Mesangial cell (primary cell): ENCODE measurements around the gene LEKR1. TPM values are rescaled to one million over a fixed set of nuclear protein-coding genes. Genes with fewer than 3 reads are reported as not detected.

Experiments
- total RNA-seq: library from RNA; depleted of rRNA; stranded (reverse); fragments of >200 nt; gene quantifications from 2 replicates; pipeline ENCODE4 v1.2.3, GENCODE V29; 2015

Gene LEKR1
- 0.38 and 0.65 TPM in 2 replicates for total RNA-seq

DNA sequence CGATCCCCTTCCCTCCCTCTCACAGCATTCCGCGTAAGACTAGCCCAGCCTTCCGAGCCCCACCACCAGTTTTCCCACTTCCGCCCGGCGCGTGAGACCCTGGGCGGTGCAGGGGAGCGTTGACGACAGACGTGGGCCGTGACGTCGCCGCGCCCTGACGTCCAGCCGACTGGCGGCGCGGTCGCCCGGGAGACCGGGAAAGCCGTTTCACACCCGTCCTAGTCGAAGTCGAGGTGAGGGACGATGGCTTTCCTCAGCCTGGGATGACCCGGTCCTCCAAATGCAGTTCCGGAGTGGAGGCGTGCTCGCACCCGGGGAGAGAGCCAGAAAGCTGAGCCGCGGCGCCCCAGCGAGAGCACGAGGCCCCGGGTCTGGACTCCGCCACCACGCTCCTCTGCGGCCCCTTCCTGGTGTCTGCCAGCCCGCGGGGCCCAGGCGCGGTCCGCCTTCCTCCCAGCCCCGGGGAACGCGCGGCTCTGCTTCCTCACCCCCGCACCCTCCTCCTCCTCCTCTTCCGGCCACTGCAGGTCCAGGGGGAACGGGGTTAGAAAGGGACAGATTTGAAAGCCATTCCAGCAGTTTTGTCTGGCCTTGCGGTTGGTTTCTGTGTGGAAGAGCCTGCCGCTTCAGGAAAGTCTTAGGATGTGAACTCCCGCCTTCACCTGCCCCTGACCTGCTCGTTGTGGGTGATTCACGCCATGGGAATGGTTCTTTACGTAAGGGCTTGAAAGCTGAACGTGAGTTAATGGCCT, at the start of gene LEKR1:
Gene LEKR1 (plus strand): TSS at position 210 of the 752 bp plus-strand sequence. CDS start 2,977 bp downstream, outside the sequence.

Other genes with a start within 250 kb of the LEKR1 start
- gene TIPARP, start 151.8 kb upstream of the LEKR1 start, total RNA-seq: 29.0 and 35.1 TPM in 2 replicates